Stimulated activated CD4-positive, alpha-beta T cell treated with anti-CD3 and anti-CD28 coated beads, Interleukin-4, amount 100 ng/mL, for 1 hour (primary cell): ENCODE data around the gene CYSLTR2.
"Not testable (repeated sequence)": the region's sequence is repeated elsewhere in the genome, so short reads cannot be mapped to it uniquely, and the experiment has no call there.

Experiments
- DNase-seq: peaks from one replicate; pipeline ENCODE4 v3.0.0-alpha.2; 2020

CYSLTR2 gene

DNA sequence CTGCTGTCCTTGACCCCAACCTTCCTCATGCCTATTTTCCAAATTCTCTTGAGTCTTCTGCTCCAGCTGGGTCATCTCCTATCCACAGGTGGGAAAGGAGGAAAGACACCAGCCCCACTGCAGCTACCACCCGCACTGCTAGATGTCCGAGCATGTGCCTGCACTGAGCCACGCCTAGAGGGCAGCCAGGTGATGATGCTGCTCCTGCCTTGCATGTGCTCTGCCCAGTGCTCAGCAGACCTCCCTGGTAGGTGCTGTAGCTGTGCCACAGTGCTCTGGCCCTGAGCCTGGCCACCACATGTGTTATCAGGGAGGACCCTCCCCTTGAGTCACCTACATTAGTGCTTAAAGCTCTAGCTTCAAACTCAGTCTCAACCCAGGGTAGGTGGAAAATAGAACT lies 6.9 kb upstream of the CYSLTR2 start:
- DNase-seq = no peak

DNA sequence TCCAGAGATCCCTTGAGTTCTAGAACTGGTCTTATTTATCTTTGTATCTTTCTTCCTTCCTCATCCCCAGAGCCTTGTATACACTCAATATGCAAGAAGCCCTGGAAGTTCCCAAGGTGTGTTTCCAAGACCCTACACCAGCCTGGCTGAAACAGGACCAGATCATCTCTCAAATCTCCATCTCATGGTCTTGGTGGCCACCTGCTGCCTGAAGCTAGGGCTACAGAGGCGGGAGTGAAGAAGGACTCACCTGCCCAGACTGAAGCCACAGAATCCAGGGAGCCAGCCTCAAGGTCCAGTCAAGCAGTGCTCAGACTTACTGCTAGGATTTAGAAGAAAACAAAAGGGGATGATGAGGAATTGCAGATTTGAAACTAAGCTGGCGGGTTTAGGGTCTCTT lies 6.1 kb upstream of the CYSLTR2 start:
- DNase-seq = no peak

DNA sequence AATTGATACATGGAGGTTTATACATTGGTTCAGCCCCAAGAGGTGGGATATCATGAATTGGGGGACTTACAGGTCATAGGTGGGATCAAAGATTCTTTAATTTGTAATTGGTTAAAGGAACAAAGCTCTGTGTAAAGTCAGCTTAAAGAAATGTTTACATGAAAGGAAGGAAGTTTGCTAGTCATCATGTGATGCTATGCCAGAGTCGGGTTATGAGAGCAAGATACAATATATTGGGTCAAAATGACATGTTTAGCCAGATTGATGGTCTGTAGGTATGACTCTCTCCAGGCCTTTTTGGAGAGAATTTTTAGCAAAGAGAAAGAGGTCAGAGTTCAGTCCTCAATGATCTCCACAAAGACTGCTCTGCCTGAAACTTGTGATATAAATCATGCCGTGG lies 5.3 kb upstream of the CYSLTR2 start:
- no peak for DNase-seq

DNA sequence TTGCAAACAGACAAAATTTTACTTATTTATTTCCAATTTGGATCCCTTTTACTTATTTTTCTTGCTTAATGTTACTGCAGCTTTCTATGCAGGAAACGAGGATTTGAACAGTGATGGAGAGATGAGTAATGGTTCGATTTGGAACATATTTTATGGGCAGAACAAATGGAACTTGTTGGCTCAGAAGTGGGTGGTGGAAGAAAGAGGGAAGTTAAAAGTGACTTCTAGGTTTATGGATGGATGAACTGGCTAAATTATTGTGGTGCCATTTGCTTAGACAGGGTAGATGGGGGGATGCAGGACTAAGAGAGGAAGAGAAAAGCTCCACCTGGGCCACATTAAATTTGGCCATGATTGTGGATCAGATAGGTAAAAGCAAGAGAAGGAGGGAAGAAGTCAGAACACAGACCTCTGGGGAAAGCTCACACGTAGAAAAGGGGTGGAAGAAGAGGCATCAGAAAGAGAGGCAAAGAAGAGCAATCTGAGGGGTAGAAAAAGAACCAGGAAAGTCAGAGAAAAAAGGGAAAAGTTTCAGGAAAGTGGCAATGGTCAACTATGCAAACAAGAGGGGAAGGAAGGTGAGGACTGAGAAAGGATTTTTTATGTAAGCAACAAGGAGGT lies 768 bp upstream of the CYSLTR2 start:
- no peak for DNase-seq

DNA sequence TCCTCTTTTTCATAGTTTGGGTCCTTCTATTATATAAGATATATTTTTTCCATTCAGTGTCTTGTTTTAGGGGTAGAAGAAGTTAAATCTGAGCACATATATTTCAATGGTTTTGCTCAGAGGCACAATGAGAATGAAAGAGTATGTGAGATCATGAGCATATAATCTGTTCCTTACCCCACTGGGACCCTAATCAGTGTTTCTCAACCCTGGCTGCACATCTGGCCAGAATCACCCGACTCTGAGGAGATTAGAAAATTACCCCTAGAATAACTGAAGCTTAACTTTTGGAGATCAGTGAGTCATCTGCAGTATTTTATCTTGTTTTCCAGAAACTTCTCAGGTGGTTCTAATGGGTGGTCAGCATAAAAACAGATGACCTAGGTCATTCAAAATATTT lies 782 bp downstream of the CYSLTR2 start:
- DNase-seq = no peak

DNA sequence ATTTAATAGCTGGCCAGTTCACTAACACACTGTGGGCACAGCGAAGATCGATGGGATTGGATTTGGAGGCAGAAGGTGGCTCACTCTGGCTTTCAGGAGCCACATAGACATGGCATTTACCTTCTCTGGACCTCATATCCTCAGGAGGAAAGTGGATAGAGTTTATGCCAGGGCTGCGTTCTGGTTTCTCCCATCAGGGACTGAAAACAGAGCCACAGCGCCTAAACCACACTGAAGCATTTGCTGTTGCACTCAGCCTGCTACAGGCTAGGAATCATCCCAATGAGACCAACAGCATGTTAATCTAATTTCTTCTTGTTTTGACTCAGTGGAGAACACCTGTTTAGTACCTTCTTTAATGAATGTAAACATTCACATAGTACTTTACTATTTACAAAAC lies 1.6 kb downstream of the CYSLTR2 start:
- no peak for DNase-seq

DNA sequence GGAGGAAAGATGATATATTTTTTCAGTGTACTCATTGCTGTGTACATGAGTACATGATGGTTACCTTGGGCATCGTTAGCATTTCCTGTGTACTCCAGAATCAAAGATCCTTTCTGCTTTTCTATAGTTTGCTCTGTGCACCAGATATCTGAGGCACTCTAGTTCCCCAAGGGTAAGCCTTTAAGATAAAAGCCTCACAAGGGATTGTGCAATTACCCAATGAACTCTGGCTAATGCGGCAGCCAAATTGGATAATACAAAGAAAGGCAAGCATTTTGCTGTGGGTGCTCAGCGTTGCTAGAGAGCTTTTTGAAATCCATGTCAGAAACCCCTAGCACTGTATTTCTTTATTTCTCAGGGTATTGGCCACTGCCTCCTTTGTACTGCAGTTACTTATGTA lies 2.9 kb downstream of the CYSLTR2 start:
- no peak for DNase-seq

DNA sequence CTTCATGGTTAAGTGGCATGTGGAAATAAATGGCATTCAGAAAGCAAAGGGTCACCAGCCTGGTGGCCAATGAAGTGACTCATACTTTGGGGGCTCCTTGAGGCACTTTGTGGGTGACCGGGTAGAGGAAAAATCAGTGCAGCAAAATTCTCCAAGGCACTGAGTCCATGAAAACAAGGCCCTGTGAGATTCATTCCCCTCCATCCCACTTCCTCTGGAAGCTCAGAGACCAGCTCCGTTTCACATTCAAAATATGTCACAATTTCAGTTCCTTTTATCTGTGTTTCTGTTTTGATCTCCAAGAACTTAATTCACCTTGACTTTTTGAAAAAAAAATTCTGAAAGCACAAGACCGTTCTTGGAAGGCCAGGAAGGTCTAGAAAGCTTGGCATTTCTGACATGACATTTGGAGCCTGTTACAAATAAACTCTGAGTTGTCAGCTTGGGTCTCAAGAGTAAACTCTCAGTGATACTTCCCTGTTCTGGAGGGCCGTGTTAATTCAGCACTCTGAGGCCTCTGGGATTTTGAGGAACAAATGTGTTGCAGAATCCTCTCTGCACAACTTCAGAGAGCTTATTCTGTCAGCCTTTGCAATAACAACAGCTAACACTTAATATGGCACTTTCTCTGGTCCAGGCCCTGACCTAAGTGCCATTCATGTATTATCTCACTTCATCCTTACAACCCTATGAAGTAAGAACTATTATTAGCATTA lies 6.8 kb downstream of the CYSLTR2 start:
- no peak for DNase-seq

DNA sequence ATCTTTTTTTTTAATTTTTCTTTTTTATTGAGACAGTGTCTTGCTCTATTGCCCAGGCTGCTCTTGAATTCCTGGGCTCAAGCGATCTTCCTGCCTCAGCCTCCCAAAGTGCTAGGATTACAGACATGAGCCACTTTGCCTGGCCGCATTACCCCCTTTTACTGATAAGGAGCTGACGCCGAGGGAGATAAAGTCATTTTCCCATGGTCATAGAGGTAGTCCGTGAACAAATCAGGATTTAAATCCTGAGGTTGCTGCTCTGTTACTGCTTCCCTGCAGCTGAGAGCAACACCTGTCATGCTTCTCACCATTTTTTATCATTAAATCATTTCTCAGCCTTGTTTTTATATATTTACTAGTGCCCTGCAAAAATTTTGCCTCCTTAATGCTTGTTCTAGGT lies 7.4 kb downstream of the CYSLTR2 start:
- DNase-seq = no peak

DNA sequence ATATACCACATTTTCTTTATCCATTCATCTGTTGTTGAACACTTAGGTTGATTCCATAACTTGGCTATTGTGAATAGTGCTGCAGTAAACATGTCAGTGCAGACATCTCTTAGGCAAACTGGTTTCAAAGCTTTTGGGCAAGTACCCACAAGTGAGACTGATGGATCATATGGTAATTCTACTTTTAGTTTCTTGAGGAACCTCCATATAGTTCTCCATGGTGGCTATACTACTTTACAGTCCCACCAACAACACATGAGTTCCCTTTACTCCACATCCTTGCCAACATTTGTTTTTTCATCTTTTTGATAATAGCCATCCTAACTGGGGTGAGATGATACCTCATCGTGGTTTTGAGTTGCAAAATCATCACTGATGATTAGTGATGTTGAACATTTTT lies 8.5 kb downstream of the CYSLTR2 start:
- DNase-seq = no peak

DNA sequence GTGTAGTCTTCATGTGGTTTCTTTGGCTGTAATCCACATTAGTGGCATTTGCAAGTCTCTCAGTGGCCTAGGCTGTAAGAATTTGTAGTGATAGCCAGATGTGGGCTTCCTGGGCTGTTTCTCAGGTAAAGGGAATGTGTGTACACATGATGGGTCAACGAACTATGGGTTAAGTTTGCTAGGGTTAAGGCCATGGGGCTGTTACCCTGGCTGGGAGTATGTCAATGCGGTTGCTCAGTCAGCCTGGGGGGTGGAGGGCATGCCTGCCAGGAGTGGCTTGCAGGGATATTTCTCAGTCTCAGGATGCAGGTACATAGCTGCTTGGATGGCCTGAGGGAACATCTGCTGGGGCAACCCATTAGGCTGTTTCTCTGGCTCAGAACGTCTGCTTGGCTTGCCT lies 13.4 kb downstream of the CYSLTR2 start:
- DNase-seq = no peak

DNA sequence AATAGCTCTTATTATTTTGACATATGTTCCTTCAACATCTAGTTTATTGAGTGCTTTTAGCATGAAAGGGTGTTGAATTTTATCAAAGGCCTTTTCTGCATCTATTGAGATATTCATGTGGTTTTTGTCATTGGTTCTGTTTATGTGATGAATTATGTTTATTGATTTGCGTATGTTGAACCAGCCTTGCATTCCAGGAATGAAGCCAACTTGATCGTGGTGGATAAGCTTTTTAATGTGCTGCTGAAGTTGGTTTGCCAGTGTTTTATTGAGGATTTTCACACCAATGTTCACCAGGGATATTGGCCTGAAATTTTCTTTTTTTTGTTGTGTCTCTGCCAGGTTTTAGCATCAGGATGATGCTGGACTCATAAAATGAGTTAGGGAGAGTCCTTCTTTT lies 17.7 kb downstream of the CYSLTR2 start:
- not testable (repeated sequence) for DNase-seq

DNA sequence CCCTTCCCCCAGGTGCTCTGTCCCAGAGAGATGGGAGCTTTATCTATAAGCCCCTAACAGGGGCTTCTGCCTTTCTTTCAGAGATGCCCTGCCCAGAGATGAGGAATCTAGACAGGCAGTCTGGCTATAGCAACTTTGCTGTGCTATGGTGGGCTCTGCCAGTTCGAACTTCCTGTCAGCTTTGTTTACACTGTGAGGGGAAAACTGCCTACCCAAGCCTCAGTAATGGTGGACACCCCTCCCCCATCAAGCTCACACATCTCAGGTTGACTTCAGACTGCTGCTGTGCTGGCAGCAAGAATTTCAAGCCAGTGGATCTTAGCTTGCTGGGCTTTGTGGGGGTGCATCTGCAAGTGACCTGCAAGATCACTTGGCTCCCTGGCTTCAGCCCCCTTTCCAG lies 21.5 kb downstream of the CYSLTR2 start:
- no peak for DNase-seq

DNA sequence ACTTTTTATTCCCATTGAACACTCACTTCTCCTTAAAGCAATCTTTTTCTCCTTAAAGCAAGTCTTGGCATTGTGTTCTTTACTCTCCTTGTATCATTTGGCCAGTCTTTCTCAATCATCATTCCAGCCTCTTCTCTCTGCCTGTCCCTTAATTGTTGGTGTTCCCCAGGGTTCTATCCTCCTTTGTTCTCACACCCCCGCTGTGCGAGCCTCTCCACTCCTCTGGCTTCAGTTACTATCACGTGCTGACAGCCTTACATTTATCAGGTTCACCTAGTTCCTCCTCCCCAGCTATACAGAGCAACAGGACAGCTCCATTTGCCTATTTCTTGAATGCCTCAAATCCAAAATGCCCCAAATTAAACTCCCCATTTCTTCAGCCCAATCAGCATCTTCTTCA lies 24.6 kb downstream of the CYSLTR2 start:
- no peak for DNase-seq

DNA sequence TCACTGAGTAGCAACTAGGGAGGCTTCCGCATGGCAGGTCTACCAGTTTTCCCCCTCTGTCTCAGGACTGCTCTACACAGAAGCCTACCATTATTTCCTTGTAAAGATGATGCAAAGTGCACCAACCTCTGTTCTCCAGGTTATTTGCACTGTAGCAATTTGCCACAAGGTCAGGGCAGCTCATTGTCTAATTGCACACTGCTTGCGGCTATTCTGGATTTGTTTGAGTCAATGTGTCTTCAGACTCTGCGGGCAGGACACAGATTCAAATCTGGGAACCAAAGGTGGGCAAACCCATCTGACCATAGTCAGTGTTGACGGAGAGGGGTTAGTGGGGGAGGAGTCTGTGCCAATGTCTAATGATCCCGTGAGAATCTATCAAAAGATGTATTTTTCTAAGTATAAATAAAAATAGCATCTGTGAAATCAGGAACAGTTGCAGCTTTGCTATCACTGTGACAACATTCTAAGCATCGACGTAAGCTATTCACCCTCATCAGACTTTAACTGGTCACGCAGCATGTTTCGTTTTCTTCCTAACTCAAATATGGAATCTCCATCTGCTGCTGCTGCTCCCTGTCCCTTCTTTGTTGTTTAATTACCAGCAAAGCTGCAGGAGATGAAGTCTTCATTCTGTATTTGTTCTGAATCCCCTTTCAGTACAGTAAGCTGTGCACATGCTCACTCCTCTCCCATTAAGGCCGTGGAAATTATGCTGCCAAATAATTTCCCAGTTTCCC lies 26.4 kb downstream of the CYSLTR2 start:
- no peak for DNase-seq

DNA sequence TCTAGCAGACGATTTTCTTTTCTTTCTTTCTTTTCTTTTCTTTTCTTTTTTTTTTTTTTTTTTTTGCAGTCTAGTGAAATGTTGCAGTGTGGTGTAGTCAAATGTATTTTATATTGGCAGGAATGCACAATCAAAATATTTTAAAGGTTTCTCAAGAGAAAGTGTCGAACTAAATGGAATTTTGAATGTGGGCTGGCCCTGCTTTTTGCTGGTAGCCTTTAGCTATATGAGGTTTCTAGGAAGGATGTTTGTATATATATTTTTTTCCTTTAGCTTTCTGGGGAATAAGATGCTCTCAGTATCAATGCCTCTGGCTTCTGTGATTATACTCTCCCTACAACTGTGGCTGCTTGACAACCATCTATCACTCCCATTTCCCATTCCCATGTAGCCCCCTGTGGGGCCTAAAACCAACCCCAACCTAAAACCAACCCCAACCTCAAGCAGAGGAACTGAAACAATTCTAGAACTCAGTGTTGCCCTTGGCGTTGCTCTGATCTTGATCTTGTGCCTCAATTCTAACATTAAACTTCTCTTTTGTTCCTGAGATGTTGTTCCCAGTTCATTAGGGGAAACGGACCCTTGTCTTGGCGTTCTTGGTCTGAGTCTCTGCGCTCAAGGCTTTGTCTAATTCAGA lies 27.1 kb downstream of the CYSLTR2 start:
- DNase-seq = no peak

DNA sequence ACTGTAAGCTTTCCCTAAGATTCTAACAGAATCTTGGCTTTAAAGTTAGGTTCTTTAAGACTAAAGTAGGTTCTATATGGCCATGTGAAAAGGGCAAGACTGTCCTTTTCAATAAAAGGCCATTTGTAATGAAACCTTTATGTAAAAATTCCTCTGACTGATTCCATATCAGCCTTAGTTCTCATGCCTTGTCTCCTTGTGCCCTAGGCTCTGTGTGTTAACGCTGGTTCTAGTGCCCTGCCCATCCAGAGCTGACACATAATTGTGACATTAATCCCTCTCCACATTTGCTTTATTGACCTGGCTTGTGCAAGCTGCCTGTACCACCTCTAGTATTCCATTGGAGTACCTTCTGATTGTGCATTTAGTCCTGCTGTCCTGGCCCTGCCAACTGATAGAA lies 28.2 kb downstream of the CYSLTR2 start:
- no peak for DNase-seq

DNA sequence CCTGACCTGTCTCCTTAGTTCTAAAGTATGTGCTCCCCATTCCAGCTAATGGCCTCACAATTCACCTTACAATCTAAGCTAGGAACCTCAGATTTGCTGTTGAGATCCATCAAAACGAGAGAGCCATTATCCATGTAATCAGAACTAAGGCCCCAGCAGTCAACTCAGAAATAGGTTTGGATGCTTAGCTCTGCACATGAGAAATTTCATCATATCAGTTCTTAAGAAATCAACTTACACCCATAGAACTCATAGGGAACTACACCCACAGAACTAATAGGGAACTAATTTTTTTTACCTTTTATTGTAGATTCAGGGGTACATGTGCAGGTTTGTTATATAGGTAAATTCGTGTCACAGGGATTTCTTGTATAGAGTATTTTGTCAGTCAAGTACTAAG lies 28.7 kb downstream of the CYSLTR2 start:
- DNase-seq = no peak

DNA sequence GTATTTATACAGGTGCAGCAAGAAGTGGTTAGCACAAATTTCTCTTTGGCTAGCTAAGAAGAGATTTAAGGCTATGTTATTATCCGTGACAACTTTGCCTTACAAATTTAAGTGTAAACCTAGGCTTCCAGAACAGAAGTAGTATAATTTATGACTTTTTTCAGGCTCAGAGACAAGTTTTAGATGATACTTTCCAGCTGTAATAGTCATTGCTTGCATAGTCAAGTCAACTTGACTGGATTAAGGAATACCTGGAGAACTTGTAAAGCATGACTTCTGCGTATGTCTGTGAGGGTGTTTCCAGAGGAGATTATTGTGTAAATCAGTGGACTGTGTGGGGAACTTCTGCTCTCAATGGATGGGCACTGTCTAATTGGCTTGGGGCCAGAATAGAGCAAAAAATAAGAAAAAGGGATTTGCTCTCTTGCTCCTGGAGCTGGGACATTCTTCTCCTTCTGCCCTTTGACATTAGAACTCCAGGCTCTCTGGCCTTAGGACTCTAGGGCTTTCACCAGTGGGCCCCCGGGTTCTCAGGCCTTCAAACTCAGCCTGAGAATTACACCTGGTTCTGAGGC lies 33.0 kb downstream of the CYSLTR2 start:
- DNase-seq = no peak

DNA sequence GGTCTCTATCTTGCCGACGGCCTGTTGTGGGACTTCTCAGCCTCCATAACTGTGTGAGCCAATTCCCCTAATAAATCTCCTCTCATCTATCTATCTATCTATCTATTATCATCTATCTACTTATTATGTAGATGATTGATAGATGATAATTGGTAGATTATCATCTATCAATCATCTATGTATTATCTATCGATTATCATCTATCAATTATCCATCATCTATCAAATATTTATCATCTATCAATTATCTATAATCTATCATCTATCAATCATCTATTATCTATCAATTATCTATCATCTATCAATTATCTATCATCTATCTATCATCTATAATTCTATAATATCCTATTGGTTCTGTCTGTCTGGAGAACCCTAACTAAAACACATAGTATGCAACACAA lies 33.5 kb downstream of the CYSLTR2 start:
- DNase-seq = no peak

DNA sequence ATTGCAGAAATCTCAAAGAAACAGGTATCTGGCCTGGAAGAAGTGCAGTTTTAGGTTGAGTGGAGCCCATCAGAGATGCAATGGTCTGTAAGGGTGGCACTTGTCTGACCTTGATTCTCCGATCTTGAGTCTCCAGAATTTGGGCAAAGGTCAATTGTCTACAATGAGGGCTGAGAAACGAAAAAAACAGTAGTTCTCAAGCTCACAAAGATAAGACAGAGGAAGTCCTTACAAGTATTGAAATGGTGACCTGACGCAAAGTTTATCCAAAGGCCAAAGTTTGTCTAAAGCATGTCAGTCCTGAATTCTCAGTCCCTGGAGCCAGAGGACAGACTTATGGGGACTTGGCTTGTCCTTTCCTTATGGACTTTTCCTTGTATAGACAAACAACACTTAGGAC lies 40.3 kb downstream of the CYSLTR2 start:
- DNase-seq = no peak

DNA sequence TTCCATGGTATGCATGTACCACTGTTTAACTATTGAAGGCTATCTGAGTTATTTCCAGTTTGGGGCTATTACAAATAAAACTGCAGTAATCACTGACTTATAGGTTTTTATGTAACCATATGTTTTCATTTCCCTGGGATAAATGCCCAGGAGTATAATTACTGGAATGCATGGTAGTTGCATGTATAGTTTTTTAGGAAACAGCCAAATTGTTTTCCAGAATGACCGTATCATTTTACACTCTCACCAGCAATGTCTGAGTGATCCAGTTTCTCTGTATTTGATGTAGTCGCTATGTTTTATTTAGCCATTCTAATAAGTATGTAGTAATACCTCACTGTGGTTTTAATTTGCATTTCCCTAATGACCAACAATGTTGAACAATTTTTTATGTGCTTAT lies 42.0 kb downstream of the CYSLTR2 start:
- DNase-seq = no peak

DNA sequence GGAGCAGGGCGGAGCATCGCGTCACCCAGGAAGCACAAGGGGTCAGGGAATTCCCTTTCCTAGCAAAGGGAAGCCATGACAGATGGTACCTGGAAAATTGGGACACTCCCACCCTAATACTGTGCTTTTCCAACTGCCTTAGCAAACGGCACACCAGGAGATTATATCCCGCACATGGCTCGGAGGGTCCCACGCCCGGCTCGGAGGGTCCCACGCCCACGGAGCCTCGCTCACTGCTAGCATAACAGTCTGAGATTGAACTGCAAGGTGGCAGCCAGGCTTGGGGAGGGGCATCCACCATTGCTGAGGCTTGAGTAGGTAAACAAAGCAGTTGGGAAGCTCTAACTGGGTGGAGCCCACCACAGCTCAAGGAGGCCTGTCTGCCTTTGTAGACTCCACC lies 42.9 kb downstream of the CYSLTR2 start:
- DNase-seq = not testable (repeated sequence)

DNA sequence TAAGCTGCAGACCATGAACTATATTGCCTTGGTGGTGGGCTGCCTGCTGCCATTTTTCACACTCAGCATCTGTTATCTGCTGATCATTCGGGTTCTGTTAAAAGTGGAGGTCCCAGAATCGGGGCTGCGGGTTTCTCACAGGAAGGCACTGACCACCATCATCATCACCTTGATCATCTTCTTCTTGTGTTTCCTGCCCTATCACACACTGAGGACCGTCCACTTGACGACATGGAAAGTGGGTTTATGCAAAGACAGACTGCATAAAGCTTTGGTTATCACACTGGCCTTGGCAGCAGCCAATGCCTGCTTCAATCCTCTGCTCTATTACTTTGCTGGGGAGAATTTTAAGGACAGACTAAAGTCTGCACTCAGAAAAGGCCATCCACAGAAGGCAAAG lies 53.7 kb downstream of the CYSLTR2 start:
- no peak for DNase-seq
